OCI-LY1 (cell line): ENCODE measurements around the gene DCTN5.

ENCODE experiments used
- CTCF ChIP-seq: fragments of 200-600 bp; sonication (generic), shearing (Covaris generic); IDR thresholded peaks from 2 replicates; pipeline ENCODE4 v1.5.1; 2017; ENCODE audit warnings: mild to moderate bottlenecking, antibody characterized with exemption, low read length, moderate library complexity, mixed read lengths
- EZH2 ChIP-seq: fragments of 200-600 bp; sonication (generic), shearing (Covaris generic); IDR thresholded peaks from 2 replicates; pipeline ENCODE4 v1.8.0; 2017; ENCODE audit warnings: borderline replicate concordance, mixed run types, mild to moderate bottlenecking, antibody characterized with exemption, low read length, moderate library complexity, mixed read lengths

GRCh38 chr16:23595246-23595950 lies 45.9 kb upstream of the DCTN5 start:
- no peak for TF ChIP-seq EZH2
- TF ChIP-seq CTCF, result no peak
